ENCODE measurements around the gene PCP2. TPM values are rescaled to one million over a fixed set of nuclear protein-coding genes. Genes with fewer than 3 reads are reported as not detected.

The PCP2 gene
- not detected for total RNA-seq
- under 1 TPM in 1 of 3 donors, not detected in 2; 0.20 TPM for polyA plus RNA-seq
- long read RNA-seq, donor 1: 0 reads
- long read RNA-seq, donor 2: 0 reads

DNA sequence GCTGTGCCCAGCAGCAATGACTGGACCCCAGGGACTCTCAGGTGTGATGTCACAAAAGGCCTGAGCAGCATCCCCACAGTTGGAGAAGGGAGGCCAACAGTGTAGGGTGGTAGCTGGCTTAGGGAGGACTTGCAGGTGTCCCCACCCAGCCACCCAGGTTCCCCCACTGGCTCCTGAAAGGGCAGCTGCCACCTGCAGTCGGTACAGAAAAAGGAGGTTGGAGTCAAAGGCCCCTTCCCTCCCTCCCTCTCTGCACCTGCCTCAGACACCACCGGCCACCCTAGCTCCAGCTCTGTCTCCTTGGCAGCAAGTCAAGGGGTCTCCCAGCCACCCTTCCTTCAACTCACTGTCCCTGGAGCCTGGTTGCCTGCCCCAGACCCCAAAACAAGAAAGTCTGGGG is at the start of gene PCP2:
Gene PCP2 (minus strand): TSS at position 22 of the 400 bp plus-strand sequence. CDS start 262 bp downstream, outside the sequence.
- intact Hi-C loops (cut with DNase I): no loop called here

DNA sequence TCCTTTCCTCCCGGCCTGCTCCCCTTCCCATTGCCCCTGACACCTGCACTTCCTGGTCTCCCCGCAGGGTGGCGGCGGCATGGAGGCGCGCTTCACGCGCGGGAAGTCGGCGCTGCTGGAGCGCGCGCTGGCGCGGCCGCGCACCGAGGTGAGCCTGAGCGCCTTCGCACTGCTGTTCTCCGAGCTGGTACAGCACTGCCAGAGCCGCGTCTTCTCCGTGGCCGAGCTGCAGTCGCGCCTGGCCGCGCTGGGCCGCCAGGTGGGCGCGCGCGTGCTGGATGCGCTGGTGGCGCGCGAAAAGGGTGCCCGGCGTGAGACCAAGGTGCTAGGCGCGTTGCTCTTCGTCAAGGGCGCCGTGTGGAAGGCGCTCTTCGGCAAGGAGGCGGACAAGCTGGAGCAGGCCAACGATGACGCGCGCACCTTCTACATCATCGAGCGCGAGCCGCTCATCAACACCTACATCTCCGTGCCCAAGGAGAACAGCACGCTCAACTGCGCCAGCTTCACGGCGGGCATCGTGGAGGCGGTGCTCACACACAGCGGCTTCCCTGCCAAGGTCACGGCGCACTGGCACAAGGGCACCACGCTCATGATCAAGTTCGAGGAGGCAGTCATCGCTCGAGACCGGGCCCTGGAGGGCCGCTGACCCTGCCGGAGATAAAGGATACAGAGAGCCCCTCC is 48.8 kb upstream of the PCP2 start:
- Histone ChIP-seq H3K4me3 (peak overlapping the region; percentile 100), H3K4me1 (no peaks in the 10 kb centered on the region), H3K9me3 (no peaks in the 10 kb centered on the region), H3K36me3 (ENCODE audit: insufficient read depth in 1 of 2, low read depth in 1 of 2) (peaks cover 0 to 23% of the 10 kb centered on the region in 2 donors), H3K27ac (no peak overlapping the region), H3K27me3 (ENCODE audit: insufficient read depth in 3 of 3, low read length in 2 of 3) (no peaks in the 10 kb centered on the region)
- TF ChIP-seq, protein P1, sequence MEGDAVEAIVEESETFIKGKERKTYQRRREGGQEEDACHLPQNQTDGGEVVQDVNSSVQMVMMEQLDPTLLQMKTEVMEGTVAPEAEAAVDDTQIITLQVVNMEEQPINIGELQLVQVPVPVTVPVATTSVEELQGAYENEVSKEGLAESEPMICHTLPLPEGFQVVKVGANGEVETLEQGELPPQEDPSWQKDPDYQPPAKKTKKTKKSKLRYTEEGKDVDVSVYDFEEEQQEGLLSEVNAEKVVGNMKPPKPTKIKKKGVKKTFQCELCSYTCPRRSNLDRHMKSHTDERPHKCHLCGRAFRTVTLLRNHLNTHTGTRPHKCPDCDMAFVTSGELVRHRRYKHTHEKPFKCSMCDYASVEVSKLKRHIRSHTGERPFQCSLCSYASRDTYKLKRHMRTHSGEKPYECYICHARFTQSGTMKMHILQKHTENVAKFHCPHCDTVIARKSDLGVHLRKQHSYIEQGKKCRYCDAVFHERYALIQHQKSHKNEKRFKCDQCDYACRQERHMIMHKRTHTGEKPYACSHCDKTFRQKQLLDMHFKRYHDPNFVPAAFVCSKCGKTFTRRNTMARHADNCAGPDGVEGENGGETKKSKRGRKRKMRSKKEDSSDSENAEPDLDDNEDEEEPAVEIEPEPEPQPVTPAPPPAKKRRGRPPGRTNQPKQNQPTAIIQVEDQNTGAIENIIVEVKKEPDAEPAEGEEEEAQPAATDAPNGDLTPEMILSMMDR (IDR thresholded peaks at IDR 0.05): no peak
- intact Hi-C loops (cut with DNase I): loop anchor here in 1 of 2 donors (5.0 kb wide), 1 partner anchor 325 kb away; no protein-coding TSS in a partner anchor
- no peak for DNase-seq
- WGBS, 3 donors: 72 to 80% (median 75%) methylated on average over 73 to 74 of the region's 74 CpGs
- no peak for ATAC-seq

More for the DNA sequence above, at the start of gene PCP2:
- Histone ChIP-seq H3K4me1 (peaks cover 10% of the 10 kb centered on the region), H3K4me3 (no peak within 1 kb of the TSS), H3K27me3 (ENCODE audit: insufficient read depth in 3 of 3, low read length in 2 of 3) (peaks cover 0 to 25% (median 13%) of the 10 kb centered on the region in 3 donors), H3K9me3 (no peaks in the 10 kb centered on the region), H3K36me3 (ENCODE audit: insufficient read depth in 1 of 2, low read depth in 1 of 2) (no peaks in the 10 kb centered on the region), H3K27ac (no peak within 1 kb of the TSS)
- 11 to 52% (median 32%) methylated on average over 1 to 2 of the region's 2 CpGs for WGBS, 3 donors
- no peak for ATAC-seq
- DNase-seq: no peak
- TF ChIP-seq, protein P1 (IDR thresholded peaks at IDR 0.05): no peak

- Histone ChIP-seq H3K9me3 (no peaks in the 10 kb centered on the region), H3K27ac (peak overlapping the region; percentile 93), H3K4me1 (no peaks in the 10 kb centered on the region), H3K27me3 (ENCODE audit: insufficient read depth in 3 of 3, low read length in 2 of 3) (peaks cover 0 to 3% (median 0%) of the 10 kb centered on the region in 3 donors), H3K4me3 (peak overlapping the region; percentile 100), H3K36me3 (ENCODE audit: insufficient read depth in 1 of 2, low read depth in 1 of 2) (peaks cover 0 to 23% of the 10 kb centered on the region in 2 donors)
- ATAC-seq: peak; percentile 69 to 84 (median 78)
- TF ChIP-seq, protein P1 (IDR thresholded peaks at IDR 0.05): peak; percentile 44
- intact Hi-C loops (cut with DNase I): loop anchor here (1.0 to 5.0 kb wide), 4 partner anchors 31 to 324 kb away; no protein-coding TSS in a partner anchor
- 3 to 7% (median 6%) methylated on average over 41 to 43 of the region's 43 CpGs for WGBS, 3 donors
- peak; percentile 77 to 89 for DNase-seq
Measured at GRCh38 chr19:7681340-7682174, 48.0 kb upstream of the PCP2 start.

- DNase-seq (peak; percentile 89 to 92), ATAC-seq (peak; percentile 89 to 96 (median 93))
- peak within 1 kb of the TSS; percentile 100 for H3K4me3 ChIP-seq
- WGBS, 3 donors: 0 to 1% (median 1%) methylated on average over 50 to 79 of the region's 79 CpGs
- TF ChIP-seq, protein P1 (IDR thresholded peaks at IDR 0.05): peak; percentile 98
- H3K27me3 ChIP-seq (ENCODE audit: insufficient read depth in 3 of 3, low read length in 2 of 3): peaks cover 0 to 11% (median 0%) of the 10 kb centered on the region in 3 donors
- H3K36me3 ChIP-seq (ENCODE audit: insufficient read depth in 1 of 2, low read depth in 1 of 2): peaks cover 0 to 23% of the 10 kb centered on the region in 2 donors
- intact Hi-C loops (cut with DNase I): loop anchor here (1.0 to 5.0 kb wide), 5 partner anchors 28 to 323 kb away; no protein-coding TSS in a partner anchor
- no peaks in the 10 kb centered on the region for H3K4me1 ChIP-seq
- H3K27ac ChIP-seq: peak within 1 kb of the TSS; percentile 93
- H3K9me3 ChIP-seq: no peaks in the 10 kb centered on the region
Measured at GRCh38 chr19:7680606-7681339, 47.3 kb upstream of the PCP2 start, which contains the start of gene TRAPPC5. TSS of gene TRAPPC5 (plus strand) at chr19:7680833. CDS start at chr19:7682254, 1,421 bp downstream.

Measured in psoas muscle (tissue), 8 donors.